Activated naive CD4-positive, alpha-beta T cell treated with anti-CD3 and anti-CD28 coated beads for 36 hours (primary cell): Measurements from ENCODE around the gene LMNTD2. TPM values are rescaled to one million over a fixed set of nuclear protein-coding genes. Genes with fewer than 3 reads are reported as not detected.
A peak's percentile ranks its signal among the peaks of the same experiment; 100 is the strongest.

Source experiments
- CTCF ChIA-PET: fragments of 350-600 bp; sonication (Branson Sonifier 250); formaldehyde crosslinking; loops from one replicate; lab custom pipeline; 2021; ENCODE audit warnings: antibody characterized with exemption; lab: Charles Lee
- DNase-seq: peaks from one replicate; pipeline ENCODE4 v3.0.0-alpha.2; 2020
- H3K27ac Mint-ChIP-seq: one replicate; pipeline ENCODE4 v1.8.0; 2021; ENCODE audit warnings: mild to moderate bottlenecking, mixed read lengths
- H3K27me3 Mint-ChIP-seq: one replicate; pipeline ENCODE4 v1.8.0; 2021; ENCODE audit warnings: low read depth, mixed read lengths
- H3K36me3 Mint-ChIP-seq: one replicate; pipeline ENCODE4 v1.8.0; 2021; ENCODE audit warnings: low read depth, mixed read lengths
- H3K4me1 Mint-ChIP-seq: one replicate; pipeline ENCODE4 v1.8.0; 2021; ENCODE audit warnings: low read depth, mixed read lengths
- H3K4me3 Mint-ChIP-seq: one replicate; pipeline ENCODE4 v1.8.0; 2021; ENCODE audit warnings: mild to moderate bottlenecking, moderate library complexity, mixed read lengths
- H3K9me3 Mint-ChIP-seq: one replicate; pipeline ENCODE4 v1.8.0; 2021; ENCODE audit warnings: mixed read lengths
- intact Hi-C: fragments of 100-400 bp; cut with micrococcal nuclease; formaldehyde crosslinking; loops from one replicate; pipeline ENCODE4 v1.15.1; 2023
- total RNA-seq, 2 experiments: library from RNA; stranded (reverse); gene quantifications; one replicate each; pipeline ENCODE4 v1.2.3, GENCODE V29; 2021

Gene LMNTD2
- total RNA-seq, 2 experiments from 2014 or later = 4.5 to 5.2 TPM

- Mint-ChIP-seq H3K27ac (no peak overlapping the region), H3K27me3 (no peaks in the 10 kb centered on the region), H3K4me1 (peaks cover 40% of the 10 kb centered on the region), H3K4me3 (no peak overlapping the region), H3K9me3 (no peaks in the 10 kb centered on the region), H3K36me3 (peaks cover 28% of the 10 kb centered on the region)
- DNase-seq = no peak
- CTCF ChIA-PET = no interaction called here
- intact Hi-C loops = no loop called here
Measured at GRCh38 chr11:584287-584686, 23.7 kb upstream of the LMNTD2 start.

GRCh38 chr11:581752-582151 lies 21.2 kb upstream of the LMNTD2 start:
- Mint-ChIP-seq H3K36me3 (peaks cover 18% of the 10 kb centered on the region), H3K9me3 (no peaks in the 10 kb centered on the region), H3K4me1 (peaks cover 47% of the 10 kb centered on the region), H3K4me3 (no peak overlapping the region), H3K27me3 (no peaks in the 10 kb centered on the region), H3K27ac (no peak overlapping the region)
- no peak for DNase-seq
- CTCF ChIA-PET = no interaction called here
- intact Hi-C loops = no loop called here

- H3K27ac Mint-ChIP-seq = no peak overlapping the region
- no peak for DNase-seq
- peaks cover 44% of the 10 kb centered on the region for H3K4me1 Mint-ChIP-seq
- intact Hi-C loops = no loop called here
- no peak overlapping the region for H3K4me3 Mint-ChIP-seq
- no peaks in the 10 kb centered on the region for H3K9me3 Mint-ChIP-seq
- CTCF ChIA-PET = no interaction called here
- peaks cover 18% of the 10 kb centered on the region for H3K36me3 Mint-ChIP-seq
- H3K27me3 Mint-ChIP-seq = no peaks in the 10 kb centered on the region
Measured at GRCh38 chr11:581342-581741, 20.8 kb upstream of the LMNTD2 start.

- Mint-ChIP-seq H3K9me3 (no peaks in the 10 kb centered on the region), H3K27me3 (peaks cover 2% of the 10 kb centered on the region), H3K4me3 (no peak overlapping the region), H3K36me3 (peaks cover 16% of the 10 kb centered on the region), H3K4me1 (peaks cover 42% of the 10 kb centered on the region), H3K27ac (no peak overlapping the region)
- intact Hi-C loops = loop anchor here (5.0 kb wide), 1 partner anchor 217 kb away; the partner anchor contains the start of gene SLC25A22
- no peak for DNase-seq
- CTCF ChIA-PET = interaction anchor here (0.7 kb wide), 1 partner anchor 113 kb away, joined by 3 read pairs; no protein-coding TSS in a partner anchor
Measured at GRCh38 chr11:579830-580601, 19.5 kb upstream of the LMNTD2 start.

GRCh38 chr11:578276-579035 lies 17.9 kb upstream of the LMNTD2 start:
- Mint-ChIP-seq H3K4me1 (peaks cover 51% of the 10 kb centered on the region), H3K27ac (no peak overlapping the region), H3K9me3 (no peaks in the 10 kb centered on the region), H3K36me3 (peaks cover 10% of the 10 kb centered on the region), H3K27me3 (peaks cover 6% of the 10 kb centered on the region), H3K4me3 (peak overlapping the region; percentile 88)
- CTCF ChIA-PET = interaction anchor here (0.6 to 1.2 kb wide), 2 partner anchors 9 to 57 kb away, joined by 3 to 4 read pairs; no protein-coding TSS in a partner anchor
- DNase-seq = no peak
- intact Hi-C loops = loop anchor here (5.0 kb wide), 1 partner anchor 219 kb away; the partner anchor contains the start of gene SLC25A22

- H3K9me3 Mint-ChIP-seq = no peaks in the 10 kb centered on the region
- intact Hi-C loops = loop anchor here (2.0 to 5.0 kb wide), 3 partner anchors 37 to 220 kb away; partner anchors contain the start of genes IRF7 and SLC25A22
- CTCF ChIA-PET = no interaction called here
- H3K36me3 Mint-ChIP-seq = peaks cover 9% of the 10 kb centered on the region
- DNase-seq = no peak
- H3K27me3 Mint-ChIP-seq = peaks cover 6% of the 10 kb centered on the region
- H3K4me1 Mint-ChIP-seq = peaks cover 51% of the 10 kb centered on the region
- peak overlapping the region; percentile 56 for H3K27ac Mint-ChIP-seq
- H3K4me3 Mint-ChIP-seq = peak overlapping the region; percentile 88
Measured at GRCh38 chr11:577611-577894, 17.0 kb upstream of the LMNTD2 start.

GRCh38 chr11:576811-577610 lies 16.5 kb upstream of the LMNTD2 start:
- Mint-ChIP-seq H3K27me3 (peaks cover 6% of the 10 kb centered on the region), H3K4me1 (peaks cover 51% of the 10 kb centered on the region), H3K4me3 (peak overlapping the region; percentile 88), H3K27ac (peak overlapping the region; percentile 75), H3K9me3 (no peaks in the 10 kb centered on the region), H3K36me3 (peaks cover 9% of the 10 kb centered on the region)
- CTCF ChIA-PET = no interaction called here
- no peak for DNase-seq
- intact Hi-C loops = loop anchor here (1.0 to 5.0 kb wide), 8 partner anchors 9 to 220 kb away; partner anchors contain the start of genes HRAS, IRF7, LMNTD2 and RASSF7

- intact Hi-C loops = loop anchor here (1.0 to 5.0 kb wide), 8 partner anchors 8 to 221 kb away; partner anchors contain the start of genes HRAS, IRF7, LMNTD2 and RASSF7
- Mint-ChIP-seq H3K36me3 (peaks cover 5% of the 10 kb centered on the region), H3K9me3 (no peaks in the 10 kb centered on the region), H3K4me1 (peaks cover 48% of the 10 kb centered on the region), H3K4me3 (peak within 1 kb of the TSS; percentile 88), H3K27ac (peak within 1 kb of the TSS; percentile 99), H3K27me3 (peaks cover 6% of the 10 kb centered on the region)
- CTCF ChIA-PET = interaction anchor here (1.1 kb wide), 1 partner anchor 151 kb away, joined by 4 read pairs; no protein-coding TSS in a partner anchor
- DNase-seq = peak; percentile 96
Measured at GRCh38 chr11:575996-576768, 15.6 kb upstream of the LMNTD2 start, which contains the start of gene PHRF1. Gene PHRF1 (plus strand): TSS chr11:576470. CDS start chr11:581513, 5,043 bp downstream.

- H3K36me3 Mint-ChIP-seq = peaks cover 3% of the 10 kb centered on the region
- CTCF ChIA-PET = interaction anchor here (1.1 kb wide), 1 partner anchor 151 kb away, joined by 4 read pairs; no protein-coding TSS in a partner anchor
- peaks cover 6% of the 10 kb centered on the region for H3K27me3 Mint-ChIP-seq
- no peak overlapping the region for H3K27ac Mint-ChIP-seq
- H3K4me1 Mint-ChIP-seq = peaks cover 46% of the 10 kb centered on the region
- intact Hi-C loops = loop anchor here (5.0 kb wide), 1 partner anchor 222 kb away; the partner anchor contains the start of gene SLC25A22
- no peaks in the 10 kb centered on the region for H3K9me3 Mint-ChIP-seq
- peak overlapping the region; percentile 77 for H3K4me3 Mint-ChIP-seq
- DNase-seq = no peak
Measured at GRCh38 chr11:575313-575995, 14.9 kb upstream of the LMNTD2 start.

GRCh38 chr11:574632-575312 lies 14.2 kb upstream of the LMNTD2 start:
- CTCF ChIA-PET = no interaction called here
- Mint-ChIP-seq H3K27ac (no peak overlapping the region), H3K4me3 (peak overlapping the region; percentile 77), H3K36me3 (peaks cover 3% of the 10 kb centered on the region), H3K9me3 (no peaks in the 10 kb centered on the region), H3K4me1 (peaks cover 41% of the 10 kb centered on the region), H3K27me3 (peaks cover 6% of the 10 kb centered on the region)
- peak; percentile 31 for DNase-seq
- intact Hi-C loops = loop anchor here (5.0 kb wide), 1 partner anchor 223 kb away; the partner anchor contains the start of gene SLC25A22
